ENCODE data around the gene CHAT.

CHAT gene

GRCh38 chr10:49651039-49651835 is 37.4 kb downstream of the CHAT start:
- Histone ChIP-seq H3K36me3 (ENCODE audit: insufficient read depth, low read length) (no peaks in the 10 kb centered on the region), H3K4me2 (ENCODE audit: low read depth, low read length, poor library complexity, severe bottlenecking) (no peak overlapping the region), H3K27me3 (ENCODE audit: insufficient read depth, low read length, poor library complexity, severe bottlenecking) (no peaks in the 10 kb centered on the region), H3K4me3 (ENCODE audit: low read length, poor library complexity, severe bottlenecking) (no peak overlapping the region), H2AFZ (ENCODE audit: low read length) (no peak overlapping the region), H3F3A (ENCODE audit: low read depth) (no peaks in the 10 kb centered on the region), H3K4me1 (ENCODE audit: insufficient read depth, low read length, poor library complexity, severe bottlenecking) (no peaks in the 10 kb centered on the region), H3K9me3 (ENCODE audit: insufficient read depth, low read depth, low read length) (no peaks in the 10 kb centered on the region), H3K9me2 (replicated peaks; ENCODE audit: low read depth, low read length) (no peaks in the 10 kb centered on the region), H3K79me2 (ENCODE audit: insufficient read depth, low read length) (no peaks in the 10 kb centered on the region), H3K9ac (ENCODE audit: low read depth, low read length, poor library complexity, severe bottlenecking) (no peak overlapping the region), H4K20me1 (ENCODE audit: insufficient read depth, low read length, poor library complexity, severe bottlenecking) (no peaks in the 10 kb centered on the region)
- TF ChIP-seq EZH2phosphoT487 (IDR thresholded peaks at IDR 0.05; ENCODE audit: borderline replicate concordance) (no peak), CTCF (conservative IDR thresholded peaks at IDR 0.05; ENCODE audit: low read length) (no peak)

DNA sequence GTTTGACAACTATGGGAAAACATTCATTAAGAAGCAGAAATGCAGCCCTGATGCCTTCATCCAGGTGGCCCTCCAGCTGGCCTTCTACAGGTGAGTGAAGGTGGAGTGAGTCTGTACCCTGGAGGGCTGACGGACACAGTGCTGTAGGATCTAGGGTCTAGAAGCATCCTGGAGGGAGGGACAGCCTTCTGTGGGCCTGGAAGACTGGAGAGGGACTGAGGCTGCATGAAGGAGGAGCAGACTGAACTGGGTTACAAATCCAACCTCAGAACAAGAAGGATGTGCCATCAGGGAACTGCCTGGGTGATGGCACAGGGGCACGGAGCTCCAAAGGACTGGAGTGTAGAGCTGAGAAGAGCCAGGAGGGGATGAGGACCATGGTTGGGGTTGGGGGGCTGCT is 38.1 kb downstream of the CHAT start:
- Histone ChIP-seq H3K9me2 (replicated peaks; ENCODE audit: low read depth, low read length) (no peaks in the 10 kb centered on the region), H3F3A (ENCODE audit: low read depth) (no peaks in the 10 kb centered on the region), H3K9ac (ENCODE audit: low read depth, low read length, poor library complexity, severe bottlenecking) (no peak overlapping the region), H2AFZ (ENCODE audit: low read length) (no peak overlapping the region), H3K79me2 (ENCODE audit: insufficient read depth, low read length) (no peaks in the 10 kb centered on the region), H3K9me3 (ENCODE audit: insufficient read depth, low read depth, low read length) (no peaks in the 10 kb centered on the region), H3K4me1 (ENCODE audit: insufficient read depth, low read length, poor library complexity, severe bottlenecking) (no peaks in the 10 kb centered on the region), H3K36me3 (ENCODE audit: insufficient read depth, low read length) (no peaks in the 10 kb centered on the region), H3K27me3 (ENCODE audit: insufficient read depth, low read length, poor library complexity, severe bottlenecking) (no peaks in the 10 kb centered on the region), H3K4me3 (ENCODE audit: low read length, poor library complexity, severe bottlenecking) (no peak overlapping the region), H3K4me2 (ENCODE audit: low read depth, low read length, poor library complexity, severe bottlenecking) (no peak overlapping the region), H4K20me1 (ENCODE audit: insufficient read depth, low read length, poor library complexity, severe bottlenecking) (no peaks in the 10 kb centered on the region)
- TF ChIP-seq CTCF (conservative IDR thresholded peaks at IDR 0.05; ENCODE audit: low read length) (no peak), EZH2phosphoT487 (IDR thresholded peaks at IDR 0.05; ENCODE audit: borderline replicate concordance) (no peak)

GRCh38 chr10:49652421-49653272 is 38.8 kb downstream of the CHAT start:
- H3K36me3 ChIP-seq (ENCODE audit: insufficient read depth, low read length) = no peaks in the 10 kb centered on the region
- no peak overlapping the region for H3K4me3 ChIP-seq (ENCODE audit: low read length, poor library complexity, severe bottlenecking)
- no peaks in the 10 kb centered on the region for H3K9me2 ChIP-seq (replicated peaks; ENCODE audit: low read depth, low read length)
- no peak overlapping the region for H2AFZ ChIP-seq (ENCODE audit: low read length)
- H4K20me1 ChIP-seq (ENCODE audit: insufficient read depth, low read length, poor library complexity, severe bottlenecking) = no peaks in the 10 kb centered on the region
- H3K9ac ChIP-seq (ENCODE audit: low read depth, low read length, poor library complexity, severe bottlenecking) = no peak overlapping the region
- no peaks in the 10 kb centered on the region for H3K4me1 ChIP-seq (ENCODE audit: insufficient read depth, low read length, poor library complexity, severe bottlenecking)
- no peaks in the 10 kb centered on the region for H3K27me3 ChIP-seq (ENCODE audit: insufficient read depth, low read length, poor library complexity, severe bottlenecking)
- no peaks in the 10 kb centered on the region for H3F3A ChIP-seq (ENCODE audit: low read depth)
- TF ChIP-seq CTCF (conservative IDR thresholded peaks at IDR 0.05; ENCODE audit: low read length) = no peak
- no peak for TF ChIP-seq EZH2phosphoT487 (IDR thresholded peaks at IDR 0.05; ENCODE audit: borderline replicate concordance)
- no peaks in the 10 kb centered on the region for H3K79me2 ChIP-seq (ENCODE audit: insufficient read depth, low read length)
- H3K9me3 ChIP-seq (ENCODE audit: insufficient read depth, low read depth, low read length) = no peaks in the 10 kb centered on the region
- H3K4me2 ChIP-seq (ENCODE audit: low read depth, low read length, poor library complexity, severe bottlenecking) = no peak overlapping the region
